T-helper 9 cell (primary cell): ENCODE measurements around the gene VPS35L.
"Not testable (repeated sequence)": the region's sequence is repeated elsewhere in the genome, so short reads cannot be mapped to it uniquely, and the experiment has no call there.

ENCODE experiments used
- DNase-seq: peaks from one replicate; pipeline ENCODE4 v3.0.0-alpha.2; 2020

VPS35L gene

DNA sequence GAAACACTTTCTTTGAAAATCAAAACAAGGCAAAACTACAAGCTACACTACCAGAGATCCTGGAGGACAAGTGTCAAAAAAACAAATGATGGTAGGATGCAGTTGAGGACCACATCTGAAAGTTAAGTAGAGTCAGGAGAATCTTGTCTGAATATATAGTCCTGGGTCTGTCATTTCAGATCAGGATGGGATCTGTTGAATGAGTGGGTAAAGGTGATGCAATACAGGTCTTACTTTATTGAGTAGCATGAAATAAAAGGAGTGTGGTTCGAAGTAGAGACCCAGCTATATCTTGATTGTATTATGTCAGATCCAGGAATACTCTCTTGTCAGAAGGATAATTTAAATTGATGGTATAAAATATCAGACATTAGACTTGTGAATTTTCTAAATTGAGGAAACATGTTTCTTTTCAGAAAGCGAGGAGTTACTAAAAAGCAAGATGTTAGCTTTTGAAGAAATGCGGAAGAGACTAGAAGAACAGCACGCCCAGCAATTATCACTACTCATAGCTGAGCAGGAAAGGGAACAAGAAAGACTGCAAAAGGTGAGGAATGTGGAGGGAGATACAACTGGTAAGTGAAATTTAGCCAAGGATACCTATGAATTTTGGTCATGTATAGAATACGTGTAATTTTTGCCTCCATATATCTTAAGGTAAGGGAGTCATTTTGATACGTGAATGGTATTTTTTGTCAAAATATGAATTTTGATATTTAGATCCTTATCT lies 15.1 kb upstream of the VPS35L start:
- no peak for DNase-seq

DNA sequence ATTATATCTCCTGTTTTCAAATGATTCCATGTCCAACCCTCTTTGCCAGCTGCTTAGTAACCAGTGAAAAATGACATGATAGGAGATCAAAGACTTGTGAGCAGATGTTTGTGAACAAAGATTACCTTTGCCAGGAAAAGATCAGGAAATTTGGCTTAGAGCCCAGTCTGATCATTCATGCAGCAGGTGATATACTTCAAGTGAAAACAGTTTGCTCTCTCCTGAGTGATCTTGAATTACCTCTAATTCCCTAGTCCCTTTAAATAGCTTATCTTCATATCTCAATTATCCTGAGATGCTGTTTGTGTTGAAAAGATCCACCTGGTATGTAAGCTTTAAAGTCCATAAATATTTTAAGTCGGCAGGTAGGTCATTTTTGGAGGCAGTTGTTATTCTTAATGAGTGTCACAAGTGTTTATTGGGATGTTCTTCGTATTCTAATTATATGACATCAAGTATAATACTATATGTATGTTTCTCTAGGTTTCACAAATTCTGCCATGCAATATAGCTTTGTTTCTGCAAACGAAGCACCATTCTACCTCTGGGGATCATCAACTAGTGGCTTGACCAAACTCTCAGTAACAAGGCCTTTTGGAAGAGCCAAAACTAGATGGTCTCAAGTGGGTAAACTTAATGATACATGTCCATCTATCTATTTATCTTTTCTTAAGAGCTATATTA lies 13.2 kb upstream of the VPS35L start:
- DNase-seq, result no peak

DNA sequence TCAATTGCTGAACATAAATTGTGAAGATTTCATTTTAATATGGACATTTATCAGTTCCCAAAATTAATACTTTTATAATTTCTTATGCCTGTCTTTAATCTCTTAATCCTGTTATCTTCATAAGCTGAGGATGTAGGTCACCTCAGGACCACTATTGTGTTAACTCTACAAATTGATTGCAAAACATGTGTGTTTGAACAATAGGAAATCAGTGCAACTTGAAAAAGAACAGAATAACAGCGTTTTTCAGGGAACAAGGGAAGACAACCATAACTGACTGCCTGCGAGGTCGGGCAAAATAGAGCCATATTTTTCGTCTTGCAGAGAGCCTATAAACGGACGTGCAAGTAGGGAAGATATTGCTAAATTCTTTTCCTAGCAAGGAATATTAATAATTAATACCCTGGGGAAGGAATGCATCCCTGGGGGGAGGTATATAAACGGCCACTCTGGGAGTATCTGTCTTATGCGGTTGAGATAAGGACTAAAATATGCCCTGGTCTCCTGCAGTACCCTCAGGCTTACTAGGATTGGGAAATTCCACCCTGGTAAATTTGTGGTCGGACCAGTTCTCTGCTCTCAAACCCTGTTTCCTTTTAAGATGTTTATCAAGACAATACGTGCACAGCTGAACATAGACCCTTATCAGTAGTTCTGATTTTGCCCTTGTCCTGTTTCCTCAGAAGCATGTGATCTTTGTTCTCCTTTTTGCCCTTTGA lies 12.1 kb upstream of the VPS35L start:
- DNase-seq, result not testable (repeated sequence)

DNA sequence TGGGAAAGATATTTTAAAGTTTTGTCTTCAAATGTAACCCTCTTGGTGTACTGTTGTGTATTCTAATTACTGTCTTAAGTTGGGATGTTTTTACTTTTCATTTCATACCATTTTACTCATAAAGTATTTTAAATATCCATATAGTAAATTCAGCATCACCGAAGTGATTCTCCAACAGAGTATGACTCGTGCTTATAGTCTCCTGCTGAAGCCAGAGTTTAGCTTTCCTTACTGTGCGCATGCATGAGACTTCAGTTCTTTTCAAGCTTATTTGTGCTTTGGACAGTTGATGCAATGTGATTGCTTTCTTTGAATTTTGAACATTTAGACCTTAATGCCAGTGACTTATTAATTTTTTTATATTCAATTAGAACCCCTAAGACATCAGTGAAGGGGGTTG lies 7.4 kb upstream of the VPS35L start:
- no peak for DNase-seq

DNA sequence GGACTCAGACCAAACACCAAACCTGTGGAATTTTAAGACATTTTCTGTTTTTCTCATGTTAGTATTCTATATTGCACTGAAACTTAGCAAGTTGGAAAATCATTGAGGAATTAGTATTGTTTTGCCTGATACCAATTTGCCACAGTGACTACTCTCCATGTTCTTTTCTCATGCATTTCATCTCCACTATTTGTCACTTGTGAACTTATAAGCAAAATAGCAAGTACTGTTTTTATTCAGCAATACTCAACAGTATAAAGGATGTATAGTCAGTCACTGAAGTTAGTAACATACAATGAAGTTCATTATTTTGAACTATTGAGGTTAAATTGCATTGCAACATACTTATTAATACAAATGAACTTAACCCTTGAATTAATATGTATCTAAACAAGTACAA lies 5.8 kb upstream of the VPS35L start:
- no peak for DNase-seq

DNA sequence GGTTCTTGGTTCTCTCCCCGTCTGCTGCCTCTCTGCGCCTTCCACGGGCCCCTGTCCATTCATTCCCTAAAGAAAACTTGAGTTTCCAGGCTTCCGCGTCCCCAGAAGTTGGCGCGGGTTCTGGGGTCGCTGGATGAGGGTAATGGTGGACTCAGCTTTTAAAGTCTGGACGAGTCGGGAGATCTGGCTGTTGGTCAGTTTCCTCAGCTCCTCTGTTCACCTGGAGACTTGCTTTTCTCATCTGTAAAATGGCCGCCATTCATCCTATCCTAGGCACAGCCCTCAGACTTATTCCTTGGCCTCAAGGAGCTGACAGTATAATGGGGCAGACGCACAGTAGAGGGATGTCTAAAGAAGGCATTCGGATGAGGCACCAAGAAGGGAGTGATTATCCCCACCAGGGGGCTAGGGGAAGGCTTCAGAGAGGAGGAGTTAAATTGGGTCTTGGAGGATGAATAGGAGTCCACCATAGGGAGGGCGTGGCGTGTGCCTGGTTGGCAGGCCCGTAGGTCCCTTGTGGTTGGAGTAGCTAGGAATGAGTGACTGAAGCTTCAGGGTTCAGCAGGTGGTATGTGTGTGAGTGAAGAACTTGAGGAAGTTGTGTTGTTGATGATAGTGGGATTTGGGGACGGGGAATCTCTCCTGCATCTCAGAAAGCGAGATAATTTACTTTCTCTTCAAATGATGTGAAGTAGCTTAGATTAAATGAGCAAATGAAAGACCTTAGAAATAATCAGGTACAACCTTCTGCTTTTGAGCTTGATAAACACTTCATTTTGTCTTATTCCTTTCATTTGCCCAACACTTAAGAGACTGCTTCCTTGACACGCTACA lies 652 bp downstream of the VPS35L start:
- no peak for DNase-seq

DNA sequence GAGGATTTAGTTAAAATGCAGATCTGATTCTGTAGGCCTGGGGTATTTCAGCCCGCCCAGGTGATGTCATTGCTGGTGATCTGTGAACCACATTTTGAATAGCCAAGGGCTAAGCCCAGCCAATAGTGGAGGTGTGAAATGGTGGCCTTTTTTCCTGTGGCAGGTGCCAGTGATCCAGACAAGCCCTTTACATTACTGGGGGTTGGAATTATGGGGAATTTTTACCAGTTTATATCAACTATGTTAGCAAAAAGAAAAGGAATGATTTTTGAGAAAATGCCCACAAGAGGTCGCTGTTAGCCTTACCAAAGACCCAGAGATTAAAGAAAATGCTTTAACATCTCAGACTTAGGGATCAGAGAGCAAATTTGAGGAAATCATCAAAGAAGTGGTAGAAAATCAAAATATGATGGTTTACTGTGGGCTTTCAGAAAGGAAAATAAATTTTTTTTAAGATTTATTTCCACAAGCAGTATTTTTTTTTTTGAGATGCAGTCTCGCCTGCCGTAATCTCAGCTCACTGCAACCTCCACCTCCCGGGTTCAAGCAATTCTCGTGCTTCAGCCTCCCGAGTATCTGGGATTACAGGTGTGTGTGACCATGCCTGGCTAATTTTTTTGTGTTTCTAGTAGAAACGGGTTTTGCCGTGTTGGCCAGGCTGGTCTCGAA lies 3.9 kb downstream of the VPS35L start:
- peak; percentile 16 for DNase-seq

DNA sequence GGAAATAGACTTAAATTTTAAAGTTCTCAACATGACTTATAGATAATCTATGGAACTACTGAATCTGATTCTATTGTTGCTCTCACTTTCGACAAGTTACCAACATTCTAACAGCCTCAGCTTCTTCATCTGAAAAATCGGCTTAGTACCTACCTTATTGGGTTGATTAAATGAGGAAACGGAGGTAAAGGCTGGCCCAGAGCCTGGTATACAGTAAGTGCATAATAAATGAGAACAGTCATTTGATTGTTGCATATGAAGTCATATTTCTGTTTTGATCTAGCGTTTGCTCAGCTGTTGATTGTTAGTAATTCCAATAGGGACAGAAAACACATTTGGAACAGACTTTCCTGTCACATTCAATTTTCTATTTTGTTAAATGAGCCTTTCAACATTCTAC lies 4.6 kb downstream of the VPS35L start:
- no peak for DNase-seq

DNA sequence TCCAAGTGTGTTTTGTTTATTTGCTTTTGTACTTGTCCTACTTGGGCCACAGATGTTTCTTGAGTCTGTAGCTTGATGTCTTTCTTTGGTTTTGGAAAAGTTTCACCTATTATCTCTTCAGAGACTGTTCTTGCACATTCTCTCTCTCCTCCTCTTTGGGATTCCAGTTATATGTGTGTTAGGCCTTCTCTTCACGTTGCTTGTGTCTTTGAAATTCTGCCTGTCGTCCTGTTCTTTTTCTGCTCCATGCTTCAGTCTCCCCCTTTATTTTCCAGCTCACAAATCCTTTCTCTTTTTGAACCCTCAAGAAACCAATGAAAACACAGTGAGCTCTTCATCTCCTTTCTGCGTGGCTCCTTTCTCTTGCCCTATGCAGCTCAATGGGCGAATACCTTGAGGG lies 7.9 kb downstream of the VPS35L start:
- DNase-seq, result no peak

DNA sequence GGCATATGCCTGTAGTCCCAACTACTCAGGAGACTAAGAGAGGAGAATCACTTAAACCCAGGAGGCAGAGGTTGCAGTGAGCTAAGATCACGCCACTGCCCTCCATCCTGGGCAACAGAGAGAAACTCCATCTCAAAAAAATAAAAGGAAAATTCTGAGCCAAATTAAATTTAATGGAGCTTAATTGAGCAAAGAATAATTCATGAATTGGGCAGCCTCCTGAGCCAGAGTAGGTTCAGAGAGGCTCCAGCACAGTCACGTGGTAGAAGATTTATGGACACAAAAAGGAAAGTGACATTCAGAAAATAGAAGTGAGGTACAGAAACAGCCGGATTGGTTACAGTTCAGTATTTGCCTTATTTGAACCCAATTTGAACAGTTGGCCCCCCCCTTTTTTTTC lies 10.9 kb downstream of the VPS35L start:
- no peak for DNase-seq

DNA sequence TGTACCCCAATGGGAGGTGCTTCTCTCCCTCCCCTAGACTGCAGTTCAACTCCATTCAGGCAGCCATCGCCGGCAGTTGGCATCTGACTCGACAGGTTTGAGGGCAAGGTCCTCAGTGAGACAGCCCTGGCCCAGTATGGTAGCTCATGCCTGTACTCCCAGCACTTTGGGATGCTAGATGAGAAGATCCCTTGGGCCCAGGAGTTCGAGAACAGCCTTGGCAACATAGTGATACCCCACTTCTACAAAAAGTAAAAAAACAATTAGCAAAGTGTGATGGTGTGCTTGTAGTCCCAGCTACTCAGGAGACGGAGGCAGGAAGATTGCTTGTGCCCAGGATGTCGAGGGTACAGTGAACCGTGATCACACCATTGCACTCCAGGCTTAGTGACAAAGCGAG lies 12.1 kb downstream of the VPS35L start:
- DNase-seq, result no peak

DNA sequence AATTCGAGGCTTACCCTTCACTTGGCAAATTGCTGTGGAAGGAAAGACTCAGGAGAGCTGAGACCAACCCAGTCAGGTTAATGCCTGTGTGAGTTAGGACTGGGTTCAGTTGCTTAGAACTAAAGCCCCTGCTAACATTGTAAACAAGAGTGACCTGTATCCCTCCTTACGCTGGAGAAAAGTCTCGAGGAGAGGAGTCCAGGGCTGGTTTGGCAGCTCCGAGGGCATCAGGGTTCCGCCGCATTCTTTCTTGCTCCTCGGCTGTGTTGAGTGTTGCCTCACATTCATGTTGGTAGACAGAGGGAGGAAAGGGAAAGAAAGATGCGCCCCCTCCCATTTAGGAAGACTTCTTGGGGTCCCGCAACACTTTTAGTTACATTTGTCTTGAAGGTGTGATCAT lies 18.5 kb downstream of the VPS35L start:
- DNase-seq, result no peak

DNA sequence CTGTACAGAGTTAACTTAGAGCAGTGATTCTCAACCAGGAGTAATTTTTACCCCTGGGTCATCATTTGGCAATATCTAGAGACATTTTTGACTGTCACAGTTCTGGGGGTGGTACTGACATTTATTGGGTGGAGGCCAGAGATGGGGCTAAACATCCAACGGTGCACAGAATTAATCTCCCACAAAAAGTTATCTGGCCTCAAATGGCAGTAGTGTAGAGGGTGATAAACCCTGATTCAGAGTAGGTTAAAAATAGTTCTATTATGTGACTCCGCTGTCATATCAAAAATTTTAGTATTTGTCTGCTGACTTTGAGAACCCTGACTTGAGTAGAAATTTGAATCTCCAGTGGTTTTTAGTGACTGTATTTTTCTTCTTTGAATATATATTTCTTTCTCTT lies 19.1 kb downstream of the VPS35L start:
- DNase-seq, result no peak

DNA sequence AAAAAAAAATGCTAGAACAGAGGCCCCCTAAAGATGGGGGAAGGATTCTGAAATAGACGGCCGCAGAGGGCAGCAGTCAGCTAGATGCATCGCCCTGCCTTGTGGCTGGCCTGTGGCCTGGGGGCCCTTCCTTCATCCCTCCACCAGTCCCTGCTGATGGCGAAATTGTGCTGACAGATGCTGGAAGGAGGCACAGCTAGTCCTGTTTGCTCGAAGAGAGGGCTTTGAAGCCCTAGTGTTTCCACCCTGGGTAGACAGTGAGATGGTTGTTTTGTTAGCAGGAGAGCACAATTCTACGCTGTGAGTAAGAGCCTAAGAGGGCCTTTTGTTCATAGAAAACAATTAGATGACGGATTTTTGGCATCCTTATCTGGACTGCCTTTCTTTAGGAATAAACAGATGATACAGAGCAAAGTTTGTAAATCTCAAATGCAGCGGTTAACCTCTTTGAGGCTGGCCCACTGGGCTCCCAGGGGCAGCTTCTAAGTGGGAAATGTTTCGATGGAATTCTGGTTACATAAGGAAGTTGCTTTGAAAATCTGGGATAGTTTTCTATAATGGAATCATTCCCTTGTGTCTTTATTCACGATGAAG lies 23.0 kb downstream of the VPS35L start:
- no peak for DNase-seq

DNA sequence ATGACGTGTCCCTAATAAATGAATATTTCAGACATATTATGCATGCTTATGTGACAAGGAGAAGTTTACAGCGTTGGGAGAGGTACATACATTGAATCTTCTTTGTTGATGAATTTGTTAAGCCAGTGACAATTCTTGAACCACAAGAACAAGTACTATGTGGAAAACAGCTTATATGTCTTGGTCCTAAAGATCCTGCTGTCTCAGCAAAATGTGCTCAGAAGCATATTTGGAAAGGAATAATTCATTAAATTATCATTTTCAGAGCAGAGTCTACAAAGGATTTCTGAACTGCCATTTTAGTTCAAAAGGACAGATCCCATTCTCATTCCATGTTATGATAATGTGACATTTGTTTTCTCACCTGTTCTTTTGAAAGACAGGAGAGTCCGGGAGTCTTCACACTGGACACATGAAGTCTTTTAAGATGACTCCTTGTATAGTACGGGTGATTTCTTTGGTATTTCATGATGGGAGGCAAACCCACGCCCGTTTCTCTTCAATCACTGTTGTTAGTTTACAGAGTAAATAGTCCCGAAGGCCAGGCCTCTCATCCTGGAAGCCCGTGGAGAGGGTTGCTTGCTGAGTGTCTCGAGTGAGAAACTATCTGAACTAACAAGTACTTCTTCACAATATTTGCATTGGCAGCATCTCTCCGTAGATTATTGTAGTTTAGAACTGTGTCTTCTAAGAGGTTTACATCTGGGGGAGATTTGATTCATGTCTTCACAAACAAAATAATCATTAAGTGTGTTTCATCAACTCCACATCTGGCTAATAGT lies 26.7 kb downstream of the VPS35L start:
- no peak for DNase-seq

DNA sequence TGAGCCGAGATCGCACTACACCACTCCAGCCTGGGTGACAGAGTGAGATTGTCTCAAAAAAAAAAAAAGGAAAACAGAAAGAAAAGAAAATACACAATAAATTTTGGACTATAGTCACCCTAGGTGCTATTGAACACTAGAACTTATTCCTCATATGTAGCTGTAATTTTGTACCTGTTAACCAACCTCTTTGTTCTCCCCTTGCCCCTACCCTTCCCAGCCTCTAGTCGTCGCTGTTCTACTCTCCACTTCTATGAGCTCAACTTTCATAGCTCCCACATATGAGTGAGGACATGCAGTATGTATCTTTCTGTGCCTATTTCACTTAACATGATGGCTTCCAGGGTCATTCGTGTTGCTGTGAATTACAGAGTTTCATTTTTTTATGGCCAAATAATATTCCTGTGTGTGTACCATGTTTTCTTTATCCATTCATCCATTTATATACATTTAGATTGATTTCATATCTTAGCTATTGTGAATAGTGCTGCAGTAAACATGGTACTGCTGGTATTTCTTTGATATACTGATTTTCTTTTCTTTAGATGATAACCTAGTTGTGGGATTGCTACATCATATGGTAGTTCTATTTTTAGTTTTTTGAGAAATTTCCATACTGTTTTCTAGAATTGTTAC lies 28.3 kb downstream of the VPS35L start:
- DNase-seq, result no peak

DNA sequence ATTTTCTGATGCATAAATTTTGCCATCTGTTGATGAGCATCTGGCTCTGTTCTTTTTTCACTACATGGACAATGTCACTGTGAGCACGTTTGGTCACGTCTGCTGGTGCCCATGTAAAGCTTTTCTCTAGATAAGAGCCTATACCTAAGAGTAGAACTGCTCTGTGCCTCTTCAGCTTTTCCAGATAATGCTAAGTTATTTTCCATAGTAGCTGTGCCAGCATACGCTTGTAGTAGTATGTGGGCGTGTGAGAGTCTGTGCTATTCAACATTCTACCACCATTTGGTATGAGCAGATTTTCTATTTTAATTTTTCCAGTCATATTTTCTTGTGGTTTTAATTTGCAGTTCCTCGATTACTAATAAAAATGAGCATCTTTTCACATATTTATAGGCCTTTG lies 33.2 kb downstream of the VPS35L start:
- DNase-seq, result no peak

DNA sequence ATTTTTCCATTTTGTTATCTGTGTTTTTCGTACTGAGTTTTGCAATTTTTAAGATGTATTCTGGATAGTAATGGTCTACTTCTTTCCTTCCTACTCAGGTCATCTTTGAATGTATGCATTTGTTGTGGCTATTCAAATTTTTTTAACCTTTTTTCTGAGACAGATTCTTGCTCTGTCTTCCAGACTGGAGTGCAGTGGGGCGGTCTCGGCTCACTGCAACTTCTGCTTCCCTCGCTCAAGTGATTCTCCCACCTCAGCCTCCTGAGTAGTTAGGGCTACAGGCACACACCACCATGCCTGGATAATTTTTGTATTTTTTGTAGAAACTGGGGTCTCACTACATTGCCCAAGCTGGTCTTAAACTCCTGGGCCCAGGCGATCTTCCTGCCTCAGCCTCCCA lies 33.6 kb downstream of the VPS35L start:
- no peak for DNase-seq

DNA sequence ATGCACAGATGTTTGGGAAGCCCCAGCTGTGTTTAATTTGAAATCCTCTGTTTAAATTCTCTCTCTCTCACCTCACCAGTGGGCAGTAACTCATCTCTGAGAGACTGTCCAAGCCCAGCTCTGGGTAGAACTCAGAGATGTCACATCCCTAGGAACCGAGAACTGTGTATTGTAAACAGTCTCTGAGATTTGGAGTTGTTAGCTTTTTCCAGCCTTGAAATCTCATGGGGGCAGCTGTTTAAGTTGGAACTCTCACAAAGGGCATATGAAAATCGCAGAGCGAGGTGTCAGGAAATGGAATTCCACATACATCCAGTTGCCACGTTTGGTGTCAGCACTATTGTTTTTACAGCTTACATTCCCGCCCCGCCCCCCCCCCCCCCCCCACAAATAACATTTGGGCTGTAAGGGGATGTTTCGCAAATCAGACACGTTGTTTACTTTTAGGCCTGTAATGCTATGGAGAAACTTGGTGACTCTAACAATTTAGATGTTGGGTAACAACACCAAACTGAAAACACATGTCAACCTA lies 34.3 kb downstream of the VPS35L start:
- no peak for DNase-seq

DNA sequence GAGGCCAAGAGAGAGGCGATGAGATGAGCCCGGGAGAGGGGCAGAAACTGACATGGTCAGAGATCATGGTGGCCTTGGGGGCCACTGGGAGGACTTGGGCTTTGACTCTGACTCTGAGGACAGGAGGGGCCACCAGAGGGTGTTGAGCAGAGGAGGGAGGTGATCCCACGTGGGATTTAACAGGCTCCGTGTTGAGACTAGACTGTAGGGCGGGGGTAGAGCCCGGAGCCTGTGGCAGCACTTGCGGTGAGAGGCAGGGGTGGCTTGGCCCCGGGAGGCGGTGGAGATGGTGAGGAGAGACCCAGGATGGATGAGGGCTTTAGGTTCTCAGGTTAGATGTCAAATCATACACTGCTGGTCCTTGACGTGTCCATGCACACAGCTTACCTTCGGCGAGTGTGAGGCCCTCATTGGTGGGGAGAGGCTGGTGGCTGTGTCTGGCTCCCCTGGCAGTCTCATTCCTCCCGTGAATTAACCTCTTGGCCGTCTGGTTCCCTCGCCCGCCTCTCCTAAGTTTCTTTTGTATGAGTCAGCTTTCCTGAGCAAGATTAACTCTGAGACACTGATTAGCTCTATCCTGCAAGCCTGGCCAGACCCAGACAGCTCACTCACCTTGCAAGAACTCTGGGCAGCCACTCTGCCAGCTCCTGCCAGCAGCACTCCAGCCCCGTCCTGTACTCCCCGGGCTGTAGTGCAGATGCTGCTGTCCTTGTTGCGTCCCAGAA lies 39.7 kb downstream of the VPS35L start:
- DNase-seq, result no peak
